K562 (cell line): ENCODE results near the gene SNX1. TPM values are rescaled to one million over a fixed set of nuclear protein-coding genes. Genes with fewer than 3 reads are reported as not detected.

ENCODE experiments used
- ATAC-seq: fragments of 200-7000 bp; cut with Tn5 transposase; 3 replicates; pipeline ENCODE4 v1.9.1; 2020; ENCODE audit warnings: moderate library complexity
- BruUV-seq: library from RNA; stranded (reverse); fragments of 400-500 nt; replicated peaks from 2 replicates; lab custom pipeline; 2021; lab: Mats Ljungman, UMichigan
- CTCF ChIA-PET: fragments of 300-600 bp; formaldehyde crosslinking; extraction: SDS; loops from one replicate; lab custom pipeline; 2021; ENCODE audit warnings: low intra/inter-chr PET ratio; lab: Yijun Ruan, JAX
- POLR2A ChIA-PET: fragments of 300-600, 350-650 bp; sonication (Branson Sonifier 250); formaldehyde crosslinking; extraction: SDS; loops from one replicate; lab custom pipeline; 2021; ENCODE audit warnings: antibody characterized with exemption, inconsistent platforms; lab: Yijun Ruan, JAX
- DNase-seq, 4 experiments: peaks; one replicate each; pipeline versions ENCODE4 v3.0.0 to v3.0.0-alpha.2; 2011 to 2018; ENCODE audit warnings: low spot score in 3 of 4, mixed read lengths in 3 of 4; ENCODE audit errors: extremely low read depth in 1 of 4
- FAIRE-seq: peaks from 2 replicates; lab custom pipeline; 2011; peaks lifted over from hg19 to GRCh38; lab: Jason Lieb, UNC
- H2AFZ ChIP-seq: 2 replicates; pipeline ENCODE4 v1.6.0; 2011; ENCODE audit warnings: low read depth, low read length, control low read depth, inconsistent platforms
- H3K27ac ChIP-seq: fragments of 200-600 bp; 3 replicates; pipeline ENCODE4 v1.8.0; 2011; ENCODE audit warnings: low read depth, mild to moderate bottlenecking, control low read depth, inconsistent platforms, low read length, moderate library complexity, mixed read lengths; ENCODE audit errors: extremely low read depth
- H3K27me3 ChIP-seq, 2 experiments: fragments of 300-600 bp in 1 of 2; 2 replicates in 1 of 2; 3 replicates in 1 of 2; pipeline versions ENCODE4 v1.6.0 to v1.8.0; 2011; ENCODE audit warnings: inconsistent platforms in 2 of 2, low read length in 2 of 2, mild to moderate bottlenecking in 1 of 2, mixed read lengths in 1 of 2, moderate library complexity in 1 of 2; ENCODE audit not compliant: control insufficient read depth in 2 of 2, insufficient read depth in 2 of 2
- H3K36me3 ChIP-seq: fragments of 300-600 bp; 3 replicates; pipeline ENCODE4 v1.8.0; 2011; ENCODE audit warnings: mild to moderate bottlenecking, low read length, inconsistent platforms; ENCODE audit not compliant: control insufficient read depth, insufficient read depth
- H3K4me1 ChIP-seq, 2 experiments: fragments of 200-600 bp in 1 of 2; replicated peaks in 1 of 2; 2 replicates in 1 of 2; 3 replicates in 1 of 2; pipeline versions ENCODE4 v1.5.1 to v1.8.0; 2011; ENCODE audit warnings: inconsistent platforms in 2 of 2, low read length in 2 of 2, mild to moderate bottlenecking in 1 of 2, mixed read lengths in 1 of 2, moderate library complexity in 1 of 2; ENCODE audit not compliant: control insufficient read depth in 2 of 2, insufficient read depth in 2 of 2
- H3K4me2 ChIP-seq: 2 replicates; pipeline ENCODE4 v1.6.1; 2011; ENCODE audit warnings: low read length, control low read depth, inconsistent platforms, mixed read lengths; ENCODE audit not compliant: insufficient read depth
- H3K4me3 ChIP-seq: fragments of 200-600 bp; sonication (generic), shearing (Covaris generic); 2 replicates; pipeline ENCODE4 v1.5.1; 2016; ENCODE audit warnings: control low read depth, inconsistent platforms
- H3K79me2 ChIP-seq: fragments of 200-600 bp; 3 replicates; pipeline ENCODE4 v1.8.0; 2011; ENCODE audit warnings: low read length, inconsistent platforms; ENCODE audit not compliant: control insufficient read depth, insufficient read depth
- H3K9ac ChIP-seq, 2 experiments: 2 replicates each; pipeline versions ENCODE4 v1.6.0 to v1.6.1; 2011; ENCODE audit warnings: low read depth in 2 of 2, low read length in 2 of 2, control low read depth in 1 of 2, inconsistent platforms in 1 of 2, mild to moderate bottlenecking in 1 of 2, mixed read lengths in 1 of 2; ENCODE audit not compliant: insufficient read depth in 1 of 2
- H3K9me1 ChIP-seq: one replicate; pipeline ENCODE4 v1.6.0; 2011; ENCODE audit warnings: inconsistent platforms, mild to moderate bottlenecking, low read length, moderate library complexity; ENCODE audit not compliant: control insufficient read depth, insufficient read depth
- H3K9me3 ChIP-seq: replicated peaks from 2 replicates; pipeline ENCODE4 v1.5.1; 2011; ENCODE audit warnings: low read depth, low read length, inconsistent platforms; ENCODE audit not compliant: control insufficient read depth, insufficient read depth
- H4K20me1 ChIP-seq: replicated peaks from 2 replicates; pipeline ENCODE4 v1.6.1; 2011; ENCODE audit warnings: low read length, inconsistent platforms, mixed read lengths; ENCODE audit not compliant: control insufficient read depth, insufficient read depth
- ATF3 ChIP-seq, 2 experiments: fragments of 450-650 bp in 1 of 2; sonication (generic) in 1 of 2; formaldehyde crosslinking in 1 of 2; IDR thresholded peaks in 1 of 2; conservative IDR thresholded peaks in 1 of 2; 2 replicates each; pipeline versions ENCODE4 v1.6.1 to v1.8.1; 2016 to 2023; ENCODE audit warnings: mild to moderate bottlenecking in 2 of 2, moderate library complexity in 2 of 2, inconsistent platforms in 1 of 2, missing genetic modification reagents in 1 of 2
- POLR2A ChIP-seq: fragments of 450-650 bp; conservative IDR thresholded peaks from 2 replicates; pipeline ENCODE4 v1.6.1; 2016
- RBFOX2 ChIP-seq: fragments of 200-400 bp; formaldehyde crosslinking; IDR thresholded peaks from 2 replicates; pipeline ENCODE4 v1.6.1; 2017; ENCODE audit warnings: low read depth, mild to moderate bottlenecking, low read length, moderate library complexity
- ZBTB33 ChIP-seq: sonication (generic); formaldehyde crosslinking; IDR thresholded peaks from 2 replicates; pipeline ENCODE4 v1.8.1; 2023; ENCODE audit warnings: mild to moderate bottlenecking, missing genetic modification reagents
- WGBS: fragments of 100-300 bp; shearing (Covaris generic); methylation state at CpG from one replicate; pipeline ENCODE4 v1.1.6; 2016; ENCODE audit warnings: low coverage, mixed read lengths; ENCODE audit not compliant: insufficient coverage; ENCODE audit errors: missing lambda C conversion rate; 5-methylcytosine and 5-hydroxymethylcytosine counted together
- in situ Hi-C: fragments of 300-500 bp; cut with MboI; formaldehyde crosslinking; loops from 4 replicates; pipeline ENCODE4 v1.15.0; 2018; ENCODE audit warnings: inconsistent platforms, mixed read lengths
- intact Hi-C: fragments of 100-400 bp; cut with micrococcal nuclease; formaldehyde crosslinking; loops from 2 replicates; pipeline ENCODE4 v1.14.2; 2022
- polyA plus RNA-seq, 8 experiments: library from polyadenylated mRNA; depleted of rRNA in 4 of 8; stranded (reverse) in 5 of 8; unstranded in 3 of 8; fragments of >200 nt; fragmentation: Nextera tagmentation in 2 of 8; fragmentation: Illumina TruSeq in 1 of 8; extraction: Ambion mirVana in 2 of 8; extraction: Trizol in 1 of 8; gene quantifications; 2 replicates each; pipeline versions ENCODE4 v1.2.1 to v1.2.3, GENCODE V29; 2011 to 2014; ENCODE audit warnings: inconsistent platforms in 1 of 8, missing spikeins in 1 of 8
- total RNA-seq, 7 experiments: library from RNA; depleted of rRNA in 6 of 7; stranded (reverse); fragments of >200 nt in 6 of 7; fragmentation: Illumina TruSeq in 2 of 7; extraction: Trizol in 2 of 7; gene quantifications; 2 replicates each; pipeline versions ENCODE4 v1.2.1 to v1.2.3, GENCODE V29; 2011 to 2021; ENCODE audit warnings: low replicate concordance in 1 of 7

SNX1 gene
- total and polyA plus RNA-seq, 9 of the 15 experiments (the other 6 are each of a cell fraction or from before 2014, with no cell fraction given): 11.0 to 105 (median 59.9) TPM

GRCh38 chr15:64156652-64157331 lies 61.0 kb downstream of the SNX1 start:
- Histone ChIP-seq H3K27ac (no peak overlapping the region), H2AFZ (no peak overlapping the region), H3K79me2 (peaks cover 34% of the 10 kb centered on the region), H4K20me1 (no peaks in the 10 kb centered on the region; the same call in 1 of the 2 replicates), H3K4me3 (no peak overlapping the region), H3K4me2 (no peak overlapping the region), H3K27me3 (no peaks in the 10 kb centered on the region), H3K36me3 (peaks cover 73% of the 10 kb centered on the region), H3K9me3 (no peaks in the 10 kb centered on the region), H3K9ac (no peak overlapping the region), H3K4me1 (peaks cover 7 to 36% of the 10 kb centered on the region in 2 experiments; a peak in 4 of 5 replicates), H3K9me1 (no peaks in the 10 kb centered on the region)
- ATAC-seq: no peak
- in situ Hi-C loops: no loop called here
- whole genome bisulfite sequencing: 85% methylated on average over 11 of the region's 16 CpGs
- no TSS peak for BruUV-seq
- ChIA-PET POLR2A (interaction anchor here (0.8 to 1.2 kb wide), 3 partner anchors 15 to 571 kb away, joined by 3 to 4 read pairs (median 3); partner anchors contain the start of gene PCLAF), CTCF (no interaction called here)
- intact Hi-C loops: loop anchor here (10.0 kb wide), 1 partner anchor 542 kb away; no protein-coding TSS in a partner anchor
- no peak for DNase-seq
- peak; percentile 66 for TF ChIP-seq RBFOX2
- TF ChIP-seq ZBTB33 (CRISPR knock-in tag): 0 out of 2 replicates have a peak, but pooled peaks have one; percentile 13
- TF ChIP-seq POLR2A: 0 out of 2 replicates have a peak, but pooled peaks have one; percentile 7
- no peak for TF ChIP-seq ATF3 (IDR thresholded peaks at IDR 0.05)
- TF ChIP-seq ATF3 (CRISPR knock-in tag; conservative IDR thresholded peaks at IDR 0.05): no peak
- no peak for FAIRE-seq
